GM23338 (cell line): Measurements from ENCODE around the gene COLEC12. TPM values are rescaled to one million over a fixed set of nuclear protein-coding genes. Genes with fewer than 3 reads are reported as not detected.

ENCODE experiments used
- ATAC-seq: fragments of 200-7000 bp; cut with Tn5 transposase; 3 replicates; pipeline ENCODE4 v1.9.1; 2020
- DNase-seq: peaks from one replicate; pipeline ENCODE4 v3.0.0-alpha.2; 2015; ENCODE audit warnings: low spot score
- H2AFZ ChIP-seq: fragments of 200-600 bp; sonication (generic); 2 replicates; pipeline ENCODE4 v1.8.0; 2016; ENCODE audit warnings: antibody characterized with exemption, mild to moderate bottlenecking, moderate library complexity
- H3F3A ChIP-seq: fragments of 200-600 bp; sonication (generic); replicated peaks from 2 replicates; pipeline ENCODE4 v1.8.0; 2017; ENCODE audit warnings: antibody characterized with exemption, mixed run types, low read depth
- H3K27ac ChIP-seq: fragments of 200-600 bp; sonication (generic); 2 replicates; pipeline ENCODE4 v1.6.1; 2016; ENCODE audit warnings: low read depth
- H3K27me3 ChIP-seq: fragments of 200-600 bp; sonication (generic); 2 replicates; pipeline ENCODE4 v1.8.0; 2016; ENCODE audit warnings: mild to moderate bottlenecking, mixed run types, moderate library complexity; ENCODE audit not compliant: insufficient read depth
- H3K36me3 ChIP-seq: fragments of 200-600 bp; sonication (generic); 2 replicates; pipeline ENCODE4 v1.8.0; 2016; ENCODE audit warnings: mild to moderate bottlenecking; ENCODE audit not compliant: insufficient read depth
- H3K4me1 ChIP-seq: fragments of 200-600 bp; sonication (generic); 2 replicates; pipeline ENCODE4 v1.8.0; 2016; ENCODE audit warnings: mild to moderate bottlenecking, moderate library complexity; ENCODE audit not compliant: insufficient read depth
- H3K4me2 ChIP-seq: fragments of 200-600 bp; sonication (generic); 2 replicates; pipeline ENCODE4 v1.7.1; 2017; ENCODE audit warnings: mixed run types
- H3K4me3 ChIP-seq: fragments of 200-600 bp; sonication (generic); 2 replicates; pipeline ENCODE4 v1.6.1; 2016; ENCODE audit warnings: mixed run types
- H3K79me2 ChIP-seq: fragments of 200-600 bp; sonication (generic); replicated peaks from 2 replicates; pipeline ENCODE4 v1.8.0; 2017; ENCODE audit warnings: mild to moderate bottlenecking; ENCODE audit not compliant: insufficient read depth
- H3K9me2 ChIP-seq: fragments of 200-600 bp; sonication (generic); 2 replicates; pipeline ENCODE4 v1.8.0; 2017; ENCODE audit not compliant: insufficient read depth
- H4K20me1 ChIP-seq: fragments of 200-600 bp; sonication (generic); replicated peaks from 2 replicates; pipeline ENCODE4 v1.8.0; 2017; ENCODE audit warnings: mild to moderate bottlenecking; ENCODE audit not compliant: insufficient read depth
- H3K27ac Mint-ChIP-seq: 2 replicates; pipeline ENCODE4 v1.8.0; 2020; ENCODE audit warnings: inconsistent platforms, mild to moderate bottlenecking, moderate library complexity, mixed read lengths
- H3K27me3 Mint-ChIP-seq: 3 replicates; pipeline ENCODE4 v1.8.0; 2022; ENCODE audit warnings: low read depth, mild to moderate bottlenecking, moderate library complexity, mixed read lengths, inconsistent platforms; ENCODE audit not compliant: insufficient read depth, poor library complexity
- H3K36me3 Mint-ChIP-seq: 3 replicates; pipeline ENCODE4 v1.8.0; 2021; ENCODE audit warnings: low read depth, mild to moderate bottlenecking, inconsistent platforms, moderate library complexity, mixed read lengths
- H3K4me1 Mint-ChIP-seq: 3 replicates; pipeline ENCODE4 v1.8.0; 2020; ENCODE audit warnings: mild to moderate bottlenecking, inconsistent platforms, mixed read lengths
- H3K4me3 Mint-ChIP-seq: 3 replicates; pipeline ENCODE4 v1.8.0; 2021; ENCODE audit warnings: moderate library complexity, mild to moderate bottlenecking, inconsistent platforms, mixed read lengths
- H3K9me3 Mint-ChIP-seq: 3 replicates; pipeline ENCODE4 v1.8.0; 2020; ENCODE audit warnings: moderate library complexity, mild to moderate bottlenecking, inconsistent platforms, mixed read lengths
- CREB1 ChIP-seq: fragments of 250-450 bp; sonication (Bioruptor Pico); IDR thresholded peaks from 2 replicates; pipeline ENCODE4 v1.5.0; 2020; ENCODE audit warnings: low read depth, mild to moderate bottlenecking, moderate library complexity
- CTCF ChIP-seq, 2 experiments: fragments of 200-600 bp in 1 of 2; sonication (generic) in 1 of 2; conservative IDR thresholded peaks; 2 replicates each; pipeline versions ENCODE4 v1.5.1 to v1.6.1; 2016 to 2017; ENCODE audit warnings: antibody characterized with exemption in 2 of 2, low read depth in 2 of 2, mild to moderate bottlenecking in 2 of 2, moderate library complexity in 1 of 2
- ETS1 ChIP-seq: IDR thresholded peaks from 2 replicates; pipeline ENCODE4 v1.6.1; 2016; ENCODE audit warnings: antibody characterized with exemption
- EZH2 ChIP-seq: fragments of 200-600 bp; sonication (generic); IDR thresholded peaks from one replicate; pipeline ENCODE4 v1.8.0; 2017; ENCODE audit warnings: antibody characterized with exemption, mild to moderate bottlenecking, low read depth; ENCODE audit not compliant: unreplicated experiment
- JUNB ChIP-seq: IDR thresholded peaks from one replicate; pipeline ENCODE4 v1.6.1; 2016; ENCODE audit warnings: antibody characterized with exemption; ENCODE audit not compliant: unreplicated experiment
- POLR2AphosphoS5 ChIP-seq: IDR thresholded peaks from 2 replicates; pipeline ENCODE4 v1.6.1; 2016; ENCODE audit warnings: antibody characterized with exemption, low read depth
- ZNF114 ChIP-seq: fragments of 250-450 bp; sonication (Bioruptor Pico); IDR thresholded peaks from 2 replicates; pipeline ENCODE4 v1.5.0; 2020; ENCODE audit warnings: mild to moderate bottlenecking, moderate library complexity
- ZNF331 ChIP-seq: fragments of 250-450 bp; sonication (Bioruptor Pico); IDR thresholded peaks from 2 replicates; pipeline ENCODE4 v1.5.0; 2020; ENCODE audit warnings: low read depth, mild to moderate bottlenecking, moderate library complexity
- polyA plus RNA-seq: library from polyadenylated mRNA; unstranded; fragments of >200 nt; fragmentation: Nextera tagmentation; extraction: Ambion mirVana; gene quantifications from 2 replicates; pipeline ENCODE4 v1.2.1, GENCODE V29; 2016
- total RNA-seq: library from RNA; depleted of rRNA; stranded (reverse); fragments of >200 nt; shearing (Covaris generic); gene quantifications from 2 replicates; pipeline ENCODE4 v1.2.3, GENCODE V29; 2014
- TF ChIP-seq, protein P1 (sequence below): fragments of 250-450 bp; sonication (Bioruptor Pico); IDR thresholded peaks from 2 replicates; pipeline ENCODE4 v1.5.0; 2020; ENCODE audit warnings: mild to moderate bottlenecking, moderate library complexity
- TF ChIP-seq, protein P2 (sequence below): IDR thresholded peaks from one replicate; pipeline ENCODE4 v1.6.1; 2018; ENCODE audit warnings: antibody characterized with exemption; ENCODE audit not compliant: unreplicated experiment

COLEC12 gene
- total and polyA plus RNA-seq, 2 experiments from 2014 or later: 1.1 to 3.2 TPM

GRCh38 chr18:463403-463802 lies 37.1 kb downstream of the COLEC12 start:
- Histone ChIP-seq H3K4me1 (no peaks in the 10 kb centered on the region), H3F3A (no peaks in the 10 kb centered on the region), H3K27ac (no peak overlapping the region), H3K4me3 (no peak overlapping the region), H3K4me2 (no peak overlapping the region), H2AFZ (no peak overlapping the region), H3K9me2 (0 out of 2 replicates have a peak, but pooled peaks cover 3% of the 10 kb centered on the region), H3K36me3 (no peaks in the 10 kb centered on the region), H3K79me2 (no peaks in the 10 kb centered on the region), H4K20me1 (no peaks in the 10 kb centered on the region), H3K27me3 (no peaks in the 10 kb centered on the region)
- Mint-ChIP-seq H3K4me1 (peaks cover 14% of the 10 kb centered on the region; the same call in 2 of the 3 replicates), H3K27me3 (peaks cover 2% of the 10 kb centered on the region), H3K36me3 (no peaks in the 10 kb centered on the region), H3K9me3 (no peaks in the 10 kb centered on the region), H3K27ac (no peak overlapping the region), H3K4me3 (no peak overlapping the region)
- TF ChIP-seq CREB1 (CRISPR knock-in tag) (no peak), CTCF (conservative IDR thresholded peaks at IDR 0.05; ENCODE audit: low read depth in 2 of 2) (no peak), EZH2 (no peak), POLR2AphosphoS5 (no peak), ZNF114 (CRISPR knock-in tag) (no peak), JUNB (no peak), ZNF331 (no peak), ETS1 (no peak)
- TF ChIP-seq, protein P1, sequence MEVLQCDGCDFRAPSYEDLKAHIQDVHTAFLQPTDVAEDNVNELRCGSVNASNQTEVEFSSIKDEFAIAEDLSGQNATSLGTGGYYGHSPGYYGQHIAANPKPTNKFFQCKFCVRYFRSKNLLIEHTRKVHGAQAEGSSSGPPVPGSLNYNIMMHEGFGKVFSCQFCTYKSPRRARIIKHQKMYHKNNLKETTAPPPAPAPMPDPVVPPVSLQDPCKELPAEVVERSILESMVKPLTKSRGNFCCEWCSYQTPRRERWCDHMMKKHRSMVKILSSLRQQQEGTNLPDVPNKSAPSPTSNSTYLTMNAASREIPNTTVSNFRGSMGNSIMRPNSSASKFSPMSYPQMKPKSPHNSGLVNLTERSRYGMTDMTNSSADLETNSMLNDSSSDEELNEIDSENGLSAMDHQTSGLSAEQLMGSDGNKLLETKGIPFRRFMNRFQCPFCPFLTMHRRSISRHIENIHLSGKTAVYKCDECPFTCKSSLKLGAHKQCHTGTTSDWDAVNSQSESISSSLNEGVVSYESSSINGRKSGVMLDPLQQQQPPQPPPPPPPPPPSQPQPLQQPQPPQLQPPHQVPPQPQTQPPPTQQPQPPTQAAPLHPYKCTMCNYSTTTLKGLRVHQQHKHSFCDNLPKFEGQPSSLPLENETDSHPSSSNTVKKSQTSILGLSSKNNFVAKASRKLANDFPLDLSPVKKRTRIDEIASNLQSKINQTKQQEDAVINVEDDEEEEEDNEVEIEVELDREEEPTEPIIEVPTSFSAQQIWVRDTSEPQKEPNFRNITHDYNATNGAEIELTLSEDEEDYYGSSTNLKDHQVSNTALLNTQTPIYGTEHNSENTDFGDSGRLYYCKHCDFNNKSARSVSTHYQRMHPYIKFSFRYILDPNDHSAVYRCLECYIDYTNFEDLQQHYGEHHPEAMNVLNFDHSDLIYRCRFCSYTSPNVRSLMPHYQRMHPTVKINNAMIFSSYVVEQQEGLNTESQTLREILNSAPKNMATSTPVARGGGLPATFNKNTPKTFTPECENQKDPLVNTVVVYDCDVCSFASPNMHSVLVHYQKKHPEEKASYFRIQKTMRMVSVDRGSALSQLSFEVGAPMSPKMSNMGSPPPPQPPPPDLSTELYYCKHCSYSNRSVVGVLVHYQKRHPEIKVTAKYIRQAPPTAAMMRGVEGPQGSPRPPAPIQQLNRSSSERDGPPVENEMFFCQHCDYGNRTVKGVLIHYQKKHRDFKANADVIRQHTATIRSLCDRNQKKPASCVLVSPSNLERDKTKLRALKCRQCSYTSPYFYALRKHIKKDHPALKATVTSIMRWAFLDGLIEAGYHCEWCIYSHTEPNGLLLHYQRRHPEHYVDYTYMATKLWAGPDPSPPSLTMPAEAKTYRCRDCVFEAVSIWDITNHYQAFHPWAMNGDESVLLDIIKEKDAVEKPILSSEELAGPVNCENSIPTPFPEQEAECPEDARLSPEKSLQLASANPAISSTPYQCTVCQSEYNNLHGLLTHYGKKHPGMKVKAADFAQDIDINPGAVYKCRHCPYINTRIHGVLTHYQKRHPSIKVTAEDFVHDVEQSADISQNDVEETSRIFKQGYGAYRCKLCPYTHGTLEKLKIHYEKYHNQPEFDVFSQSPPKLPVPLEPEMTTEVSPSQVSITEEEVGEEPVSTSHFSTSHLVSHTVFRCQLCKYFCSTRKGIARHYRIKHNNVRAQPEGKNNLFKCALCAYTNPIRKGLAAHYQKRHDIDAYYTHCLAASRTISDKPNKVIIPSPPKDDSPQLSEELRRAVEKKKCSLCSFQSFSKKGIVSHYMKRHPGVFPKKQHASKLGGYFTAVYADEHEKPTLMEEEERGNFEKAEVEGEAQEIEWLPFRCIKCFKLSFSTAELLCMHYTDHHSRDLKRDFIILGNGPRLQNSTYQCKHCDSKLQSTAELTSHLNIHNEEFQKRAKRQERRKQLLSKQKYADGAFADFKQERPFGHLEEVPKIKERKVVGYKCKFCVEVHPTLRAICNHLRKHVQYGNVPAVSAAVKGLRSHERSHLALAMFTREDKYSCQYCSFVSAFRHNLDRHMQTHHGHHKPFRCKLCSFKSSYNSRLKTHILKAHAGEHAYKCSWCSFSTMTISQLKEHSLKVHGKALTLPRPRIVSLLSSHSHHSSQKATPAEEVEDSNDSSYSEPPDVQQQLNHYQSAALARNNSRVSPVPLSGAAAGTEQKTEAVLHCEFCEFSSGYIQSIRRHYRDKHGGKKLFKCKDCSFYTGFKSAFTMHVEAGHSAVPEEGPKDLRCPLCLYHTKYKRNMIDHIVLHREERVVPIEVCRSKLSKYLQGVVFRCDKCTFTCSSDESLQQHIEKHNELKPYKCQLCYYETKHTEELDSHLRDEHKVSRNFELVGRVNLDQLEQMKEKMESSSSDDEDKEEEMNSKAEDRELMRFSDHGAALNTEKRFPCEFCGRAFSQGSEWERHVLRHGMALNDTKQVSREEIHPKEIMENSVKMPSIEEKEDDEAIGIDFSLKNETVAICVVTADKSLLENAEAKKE: no peak
- TF ChIP-seq, protein P2, sequence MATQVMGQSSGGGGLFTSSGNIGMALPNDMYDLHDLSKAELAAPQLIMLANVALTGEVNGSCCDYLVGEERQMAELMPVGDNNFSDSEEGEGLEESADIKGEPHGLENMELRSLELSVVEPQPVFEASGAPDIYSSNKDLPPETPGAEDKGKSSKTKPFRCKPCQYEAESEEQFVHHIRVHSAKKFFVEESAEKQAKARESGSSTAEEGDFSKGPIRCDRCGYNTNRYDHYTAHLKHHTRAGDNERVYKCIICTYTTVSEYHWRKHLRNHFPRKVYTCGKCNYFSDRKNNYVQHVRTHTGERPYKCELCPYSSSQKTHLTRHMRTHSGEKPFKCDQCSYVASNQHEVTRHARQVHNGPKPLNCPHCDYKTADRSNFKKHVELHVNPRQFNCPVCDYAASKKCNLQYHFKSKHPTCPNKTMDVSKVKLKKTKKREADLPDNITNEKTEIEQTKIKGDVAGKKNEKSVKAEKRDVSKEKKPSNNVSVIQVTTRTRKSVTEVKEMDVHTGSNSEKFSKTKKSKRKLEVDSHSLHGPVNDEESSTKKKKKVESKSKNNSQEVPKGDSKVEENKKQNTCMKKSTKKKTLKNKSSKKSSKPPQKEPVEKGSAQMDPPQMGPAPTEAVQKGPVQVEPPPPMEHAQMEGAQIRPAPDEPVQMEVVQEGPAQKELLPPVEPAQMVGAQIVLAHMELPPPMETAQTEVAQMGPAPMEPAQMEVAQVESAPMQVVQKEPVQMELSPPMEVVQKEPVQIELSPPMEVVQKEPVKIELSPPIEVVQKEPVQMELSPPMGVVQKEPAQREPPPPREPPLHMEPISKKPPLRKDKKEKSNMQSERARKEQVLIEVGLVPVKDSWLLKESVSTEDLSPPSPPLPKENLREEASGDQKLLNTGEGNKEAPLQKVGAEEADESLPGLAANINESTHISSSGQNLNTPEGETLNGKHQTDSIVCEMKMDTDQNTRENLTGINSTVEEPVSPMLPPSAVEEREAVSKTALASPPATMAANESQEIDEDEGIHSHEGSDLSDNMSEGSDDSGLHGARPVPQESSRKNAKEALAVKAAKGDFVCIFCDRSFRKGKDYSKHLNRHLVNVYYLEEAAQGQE: no peak
- ATAC-seq (no peak; the same call in 2 of the 3 replicates), DNase-seq (no peak)
